Smooth muscle cell (in vitro differentiated cells): ENCODE results near the gene SGCA. TPM values are rescaled to one million over a fixed set of nuclear protein-coding genes. Genes with fewer than 3 reads are reported as not detected.

Experiments
- DNase-seq: peaks from one replicate; lab custom pipeline; 2025; ENCODE audit not compliant: unreplicated experiment; lab: John Stamatoyannopoulos, UW
- H2AFZ ChIP-seq: fragments of 200-600 bp; sonication (generic); 2 replicates; pipeline ENCODE4 v1.6.0; 2016; ENCODE audit warnings: antibody characterized with exemption, low read depth, mild to moderate bottlenecking
- H3F3A ChIP-seq: fragments of 200-600 bp; sonication (generic); 2 replicates; pipeline ENCODE4 v1.6.0; 2017; ENCODE audit warnings: antibody characterized with exemption, low read depth
- H3K27ac ChIP-seq: fragments of 200-600 bp; sonication (generic); 2 replicates; pipeline ENCODE4 v1.5.1; 2016; ENCODE audit warnings: low read depth, mild to moderate bottlenecking
- H3K27me3 ChIP-seq: fragments of 200-600 bp; sonication (generic); 2 replicates; pipeline ENCODE4 v1.6.1; 2016; ENCODE audit warnings: low read depth, mild to moderate bottlenecking
- H3K36me3 ChIP-seq: fragments of 200-600 bp; sonication (generic); 2 replicates; pipeline ENCODE4 v1.5.1; 2016; ENCODE audit warnings: low read depth
- H3K4me1 ChIP-seq: fragments of 200-600 bp; sonication (generic); 2 replicates; pipeline ENCODE4 v1.5.1; 2016; ENCODE audit warnings: low read depth
- H3K4me2 ChIP-seq: fragments of 200-600 bp; sonication (generic); 2 replicates; pipeline ENCODE4 v1.6.0; 2016; ENCODE audit warnings: mild to moderate bottlenecking
- H3K4me3 ChIP-seq: fragments of 200-600 bp; sonication (generic); 2 replicates; pipeline ENCODE4 v1.5.1; 2016; ENCODE audit warnings: mild to moderate bottlenecking
- H3K79me2 ChIP-seq: fragments of 200-600 bp; sonication (generic); 2 replicates; pipeline ENCODE4 v1.6.0; 2016; ENCODE audit warnings: low read depth, mild to moderate bottlenecking
- H3K9ac ChIP-seq: fragments of 200-600 bp; sonication (generic); 2 replicates; pipeline ENCODE4 v1.6.0; 2016; ENCODE audit warnings: low read depth
- H3K9me3 ChIP-seq: fragments of 200-600 bp; sonication (generic); replicated peaks from 2 replicates; pipeline ENCODE4 v1.5.1; 2016; ENCODE audit warnings: low read depth
- H4K20me1 ChIP-seq: fragments of 200-600 bp; sonication (generic); 2 replicates; pipeline ENCODE4 v1.6.0; 2016; ENCODE audit warnings: low read depth
- WGBS: methylation state at CpG from one replicate; pipeline ENCODE4 v1.1.7; 2016; ENCODE audit warnings: low lambda C conversion rate; 5-methylcytosine and 5-hydroxymethylcytosine counted together
- polyA plus RNA-seq: library from polyadenylated mRNA; unstranded; fragments of >200 nt; fragmentation: Nextera tagmentation; extraction: Ambion mirVana; gene quantifications from 2 replicates; pipeline ENCODE4 v1.2.1, GENCODE V29; 2016
- total RNA-seq: library from RNA; depleted of rRNA; stranded (reverse); fragments of >200 nt; gene quantifications from 2 replicates; pipeline ENCODE4 v1.2.3, GENCODE V29; 2014
- TF ChIP-seq, protein P1 (sequence below): fragments of 200-600 bp; sonication (generic); IDR thresholded peaks from 2 replicates; pipeline ENCODE4 v1.5.1; 2017; ENCODE audit warnings: borderline replicate concordance, mild to moderate bottlenecking, antibody characterized with exemption; ENCODE audit not compliant: insufficient read depth, poor library complexity, severe bottlenecking

The SGCA gene
- total and polyA plus RNA-seq, 2 experiments from 2014 or later: 2.1 TPM; not detected in 1

DNA sequence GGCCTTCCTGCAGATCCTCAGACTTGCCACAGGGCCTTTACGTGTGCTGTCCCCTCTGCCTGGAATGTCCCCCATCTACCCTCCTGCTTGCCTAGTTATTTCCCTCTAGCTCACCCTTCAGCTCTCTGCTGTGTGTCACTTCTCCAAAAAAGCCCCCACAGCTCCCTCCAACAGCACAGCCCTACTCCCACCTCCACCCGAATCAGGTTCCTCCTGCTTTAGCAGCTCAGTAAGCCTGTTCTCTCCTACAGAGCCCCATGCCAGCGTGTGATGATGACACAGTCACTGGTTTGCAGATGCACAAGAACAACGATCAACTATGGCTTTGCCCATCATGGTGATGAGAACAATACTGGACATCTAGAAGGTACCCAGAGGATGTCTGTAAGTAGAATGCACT is 28.8 kb upstream of the SGCA start:
- no peaks in the 10 kb centered on the region for H3K9me3 ChIP-seq
- DNase-seq: no peak
- H2AFZ ChIP-seq: no peak overlapping the region
- peaks cover 72% of the 10 kb centered on the region for H4K20me1 ChIP-seq
- no peaks in the 10 kb centered on the region for H3K36me3 ChIP-seq
- no peaks in the 10 kb centered on the region for H3K79me2 ChIP-seq
- no peak overlapping the region for H3K4me3 ChIP-seq
- TF ChIP-seq, protein P1, sequence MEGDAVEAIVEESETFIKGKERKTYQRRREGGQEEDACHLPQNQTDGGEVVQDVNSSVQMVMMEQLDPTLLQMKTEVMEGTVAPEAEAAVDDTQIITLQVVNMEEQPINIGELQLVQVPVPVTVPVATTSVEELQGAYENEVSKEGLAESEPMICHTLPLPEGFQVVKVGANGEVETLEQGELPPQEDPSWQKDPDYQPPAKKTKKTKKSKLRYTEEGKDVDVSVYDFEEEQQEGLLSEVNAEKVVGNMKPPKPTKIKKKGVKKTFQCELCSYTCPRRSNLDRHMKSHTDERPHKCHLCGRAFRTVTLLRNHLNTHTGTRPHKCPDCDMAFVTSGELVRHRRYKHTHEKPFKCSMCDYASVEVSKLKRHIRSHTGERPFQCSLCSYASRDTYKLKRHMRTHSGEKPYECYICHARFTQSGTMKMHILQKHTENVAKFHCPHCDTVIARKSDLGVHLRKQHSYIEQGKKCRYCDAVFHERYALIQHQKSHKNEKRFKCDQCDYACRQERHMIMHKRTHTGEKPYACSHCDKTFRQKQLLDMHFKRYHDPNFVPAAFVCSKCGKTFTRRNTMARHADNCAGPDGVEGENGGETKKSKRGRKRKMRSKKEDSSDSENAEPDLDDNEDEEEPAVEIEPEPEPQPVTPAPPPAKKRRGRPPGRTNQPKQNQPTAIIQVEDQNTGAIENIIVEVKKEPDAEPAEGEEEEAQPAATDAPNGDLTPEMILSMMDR: no peak
- H3K4me1 ChIP-seq: no peaks in the 10 kb centered on the region
- H3K27me3 ChIP-seq: no peaks in the 10 kb centered on the region
- H3K9ac ChIP-seq: no peak overlapping the region
- 98% methylated on average over 4 of the region's 4 CpGs for WGBS
- H3K4me2 ChIP-seq: no peak overlapping the region
- H3K27ac ChIP-seq: no peak overlapping the region
- peaks cover 10% of the 10 kb centered on the region for H3F3A ChIP-seq

DNA sequence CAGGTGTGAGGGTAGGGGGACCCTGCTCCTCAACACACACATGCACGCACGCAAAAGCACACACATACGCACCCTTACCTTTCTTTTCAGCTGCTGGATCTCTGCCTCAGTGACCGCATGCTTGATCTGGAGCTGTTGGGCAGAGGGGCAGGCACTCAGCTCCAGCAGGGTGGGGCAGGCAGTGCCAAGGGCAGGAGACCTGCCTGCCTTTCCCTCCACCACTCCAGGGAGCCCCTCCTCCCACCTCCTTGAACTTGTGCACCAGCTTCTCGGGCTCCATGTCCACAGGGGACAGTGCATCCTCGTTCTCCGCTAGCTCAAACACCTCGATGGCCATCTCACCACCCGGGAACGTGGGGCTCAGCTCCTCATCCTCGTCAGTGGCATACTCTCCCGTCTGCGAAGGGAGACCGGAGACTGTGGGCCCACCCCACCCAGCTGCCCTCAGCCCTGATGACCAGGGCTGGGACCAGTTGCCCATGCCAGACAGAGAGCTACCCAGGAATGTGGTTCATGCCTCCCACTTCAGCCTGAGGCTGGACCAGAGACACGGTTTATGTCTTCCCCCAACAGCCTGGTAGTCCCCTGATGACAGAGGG is 26.5 kb upstream of the SGCA start:
- no peaks in the 10 kb centered on the region for H3K27me3 ChIP-seq
- no peak overlapping the region for H3K9ac ChIP-seq
- no peak overlapping the region for H3K4me3 ChIP-seq
- H3K4me2 ChIP-seq: no peak overlapping the region
- no peak for DNase-seq
- WGBS: 92% methylated on average over 15 of the region's 15 CpGs
- H3F3A ChIP-seq: no peaks in the 10 kb centered on the region
- TF ChIP-seq, protein P1: no peak
- H3K4me1 ChIP-seq: no peaks in the 10 kb centered on the region
- H3K79me2 ChIP-seq: peaks cover 11% of the 10 kb centered on the region
- no peaks in the 10 kb centered on the region for H3K9me3 ChIP-seq
- no peak overlapping the region for H3K27ac ChIP-seq
- no peak overlapping the region for H2AFZ ChIP-seq
- H3K36me3 ChIP-seq: no peaks in the 10 kb centered on the region
- peaks cover 82% of the 10 kb centered on the region for H4K20me1 ChIP-seq

DNA sequence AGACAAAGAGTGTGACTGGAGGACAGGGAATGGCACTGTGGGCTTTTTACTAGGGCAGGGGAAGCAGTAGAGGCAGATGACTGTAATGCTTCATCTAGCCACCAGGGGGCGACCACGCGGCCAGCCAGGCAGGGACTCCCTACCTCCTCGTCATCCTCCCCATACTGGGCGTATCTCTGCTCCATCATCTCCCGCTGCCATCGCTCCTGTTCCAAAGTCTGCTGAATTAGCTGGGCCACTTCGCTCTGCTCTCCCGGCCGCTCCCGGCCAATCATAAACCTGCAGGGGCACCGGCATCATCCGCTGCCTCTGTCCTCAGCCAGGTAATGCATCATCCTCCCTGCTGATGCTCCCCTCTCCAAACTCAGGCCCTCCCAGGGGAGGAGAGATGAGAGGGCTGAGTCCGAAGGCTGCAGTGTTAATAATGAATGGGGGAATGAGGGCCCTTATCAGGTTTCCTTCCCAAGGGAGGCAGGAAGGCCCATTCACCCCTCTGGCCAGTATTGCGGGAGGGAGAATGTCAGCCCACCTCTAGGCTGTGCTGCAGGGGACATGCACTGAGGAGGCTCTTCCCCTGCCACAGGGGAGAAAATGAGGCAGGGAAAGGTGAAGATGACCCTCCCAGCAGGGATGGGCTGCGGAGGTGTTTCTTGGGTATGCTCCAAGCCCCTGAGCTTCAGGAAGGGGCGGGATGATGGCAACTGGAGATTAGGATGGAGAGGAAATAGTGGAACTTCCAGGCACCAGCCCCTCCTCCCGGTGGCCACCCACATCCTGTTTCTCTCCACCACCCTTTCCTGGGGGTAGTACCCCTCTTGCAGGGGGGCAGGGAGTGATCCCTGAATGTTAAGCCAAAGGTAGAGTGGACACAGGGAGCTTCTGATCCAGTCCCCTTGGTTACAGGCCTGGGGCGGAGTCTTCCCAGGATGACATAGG is 25.6 kb upstream of the SGCA start:
- peaks cover 16% of the 10 kb centered on the region for H3K79me2 ChIP-seq
- peaks cover 91% of the 10 kb centered on the region for H4K20me1 ChIP-seq
- H3F3A ChIP-seq: no peaks in the 10 kb centered on the region
- 44% methylated on average over 17 of the region's 19 CpGs for WGBS
- H3K9me3 ChIP-seq: no peaks in the 10 kb centered on the region
- TF ChIP-seq, protein P1: peak; percentile 87
- no peak overlapping the region for H3K9ac ChIP-seq
- no peaks in the 10 kb centered on the region for H3K4me1 ChIP-seq
- H3K27ac ChIP-seq: no peak overlapping the region
- DNase-seq: peak; percentile 35
- H3K4me3 ChIP-seq: no peak overlapping the region
- no peaks in the 10 kb centered on the region for H3K36me3 ChIP-seq
- no peaks in the 10 kb centered on the region for H3K27me3 ChIP-seq
- no peak overlapping the region for H2AFZ ChIP-seq
- no peak overlapping the region for H3K4me2 ChIP-seq
